Mucosa of stomach (tissue), 1 donor: ENCODE results near the gene MAN2A1.

Experiments
- H3K27me3 ChIP-seq: one replicate; pipeline ENCODE4 v1.7.0; 2013; ENCODE audit warnings: mild to moderate bottlenecking, low read length; ENCODE audit not compliant: control insufficient read depth, insufficient read depth
- H3K36me3 ChIP-seq: one replicate; pipeline ENCODE4 v1.7.0; 2013; ENCODE audit warnings: low read length; ENCODE audit not compliant: control insufficient read depth, insufficient read depth
- H3K4me1 ChIP-seq: one replicate; pipeline ENCODE4 v1.7.0; 2013; ENCODE audit warnings: mild to moderate bottlenecking, low read length; ENCODE audit not compliant: control insufficient read depth, insufficient read depth
- H3K4me3 ChIP-seq: one replicate; pipeline ENCODE4 v1.7.0; 2013; ENCODE audit warnings: low read length
- H3K9ac ChIP-seq: one replicate; pipeline ENCODE4 v1.7.0; 2013; ENCODE audit warnings: mild to moderate bottlenecking, low read length, moderate library complexity
- H3K9me3 ChIP-seq: one replicate; pipeline ENCODE4 v1.7.0; 2013; ENCODE audit warnings: mild to moderate bottlenecking, low read length, moderate library complexity; ENCODE audit not compliant: control insufficient read depth
- donor health status: Pancreatic carcinoma.

The MAN2A1 gene

GRCh38 chr5:109865637-109866036 is 175.9 kb downstream of the MAN2A1 start:
- Histone ChIP-seq H3K27me3 (no peaks in the 10 kb centered on the region), H3K4me1 (no peaks in the 10 kb centered on the region), H3K9me3 (no peaks in the 10 kb centered on the region), H3K9ac (no peak overlapping the region), H3K36me3 (no peaks in the 10 kb centered on the region), H3K4me3 (no peak overlapping the region)

- no peaks in the 10 kb centered on the region for H3K36me3 ChIP-seq
- H3K4me3 ChIP-seq = no peak overlapping the region
- no peak overlapping the region for H3K9ac ChIP-seq
- H3K4me1 ChIP-seq = no peaks in the 10 kb centered on the region
- H3K27me3 ChIP-seq = no peaks in the 10 kb centered on the region
- no peaks in the 10 kb centered on the region for H3K9me3 ChIP-seq
These were observed 176.3 kb downstream of the MAN2A1 start for GRCh38 chr5:109866051-109866450.

GRCh38 chr5:109868737-109869136 is 179.0 kb downstream of the MAN2A1 start:
- no peak overlapping the region for H3K4me3 ChIP-seq
- H3K36me3 ChIP-seq = no peaks in the 10 kb centered on the region
- H3K9ac ChIP-seq = no peak overlapping the region
- H3K27me3 ChIP-seq = no peaks in the 10 kb centered on the region
- no peaks in the 10 kb centered on the region for H3K4me1 ChIP-seq
- no peaks in the 10 kb centered on the region for H3K9me3 ChIP-seq

DNA sequence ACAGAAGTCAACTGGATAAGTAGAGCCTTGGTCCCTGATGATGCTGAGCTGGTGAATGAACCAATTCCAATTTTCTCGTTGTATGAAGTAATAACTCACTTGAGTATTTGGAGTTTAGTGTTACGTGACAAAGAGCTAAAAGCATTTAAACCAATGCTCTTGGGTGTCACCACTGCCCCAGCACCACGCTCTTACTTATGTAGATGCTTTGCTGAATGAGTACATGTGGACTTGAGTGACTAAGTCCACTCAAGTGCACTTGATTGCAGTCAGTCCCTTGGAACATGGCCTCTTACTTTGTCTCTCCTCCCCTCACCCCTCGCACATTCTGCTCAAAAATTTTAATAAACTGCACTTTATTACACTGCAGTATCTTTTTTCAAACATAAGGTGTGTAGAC is 184.0 kb downstream of the MAN2A1 start:
- no peaks in the 10 kb centered on the region for H3K4me1 ChIP-seq
- no peak overlapping the region for H3K4me3 ChIP-seq
- H3K27me3 ChIP-seq = no peaks in the 10 kb centered on the region
- H3K9me3 ChIP-seq = no peaks in the 10 kb centered on the region
- no peak overlapping the region for H3K9ac ChIP-seq
- no peaks in the 10 kb centered on the region for H3K36me3 ChIP-seq

DNA sequence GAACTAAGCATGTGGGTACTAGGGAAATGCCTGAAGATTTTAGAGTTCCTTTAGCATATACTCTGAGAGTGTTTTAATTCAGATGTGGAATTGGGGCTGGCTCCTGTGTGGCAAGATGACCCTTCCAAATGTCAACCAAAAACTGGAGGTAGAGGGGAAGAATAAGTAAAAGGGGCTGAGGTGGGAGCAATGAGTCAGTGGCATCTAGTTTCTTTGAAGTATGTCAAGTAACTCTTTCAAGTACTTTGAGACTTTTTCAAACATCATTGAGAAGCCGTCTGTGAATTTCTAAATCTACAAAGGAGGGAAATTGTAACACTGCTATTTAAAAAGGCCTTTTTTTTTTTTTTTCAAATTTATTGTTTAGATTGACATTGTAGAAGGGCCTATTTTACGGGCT is 184.4 kb downstream of the MAN2A1 start:
- Histone ChIP-seq H3K27me3 (no peaks in the 10 kb centered on the region), H3K36me3 (no peaks in the 10 kb centered on the region), H3K9me3 (no peaks in the 10 kb centered on the region), H3K4me1 (no peaks in the 10 kb centered on the region), H3K4me3 (no peak overlapping the region), H3K9ac (no peak overlapping the region)

- H3K4me1 ChIP-seq = no peaks in the 10 kb centered on the region
- H3K4me3 ChIP-seq = no peak overlapping the region
- no peaks in the 10 kb centered on the region for H3K27me3 ChIP-seq
- H3K9ac ChIP-seq = no peak overlapping the region
- H3K36me3 ChIP-seq = no peaks in the 10 kb centered on the region
- H3K9me3 ChIP-seq = no peaks in the 10 kb centered on the region
These were observed 186.5 kb downstream of the MAN2A1 start for GRCh38 chr5:109876030-109876725.

- Histone ChIP-seq H3K27me3 (no peaks in the 10 kb centered on the region), H3K9ac (no peak overlapping the region), H3K36me3 (no peaks in the 10 kb centered on the region), H3K4me1 (no peaks in the 10 kb centered on the region), H3K9me3 (no peaks in the 10 kb centered on the region), H3K4me3 (no peak overlapping the region)
These were observed 187.4 kb downstream of the MAN2A1 start for GRCh38 chr5:109876941-109877669.

- no peak overlapping the region for H3K4me3 ChIP-seq
- no peak overlapping the region for H3K9ac ChIP-seq
- no peaks in the 10 kb centered on the region for H3K9me3 ChIP-seq
- H3K27me3 ChIP-seq = no peaks in the 10 kb centered on the region
- H3K4me1 ChIP-seq = no peaks in the 10 kb centered on the region
- no peaks in the 10 kb centered on the region for H3K36me3 ChIP-seq
These were observed 187.9 kb downstream of the MAN2A1 start for GRCh38 chr5:109877670-109878045.

DNA sequence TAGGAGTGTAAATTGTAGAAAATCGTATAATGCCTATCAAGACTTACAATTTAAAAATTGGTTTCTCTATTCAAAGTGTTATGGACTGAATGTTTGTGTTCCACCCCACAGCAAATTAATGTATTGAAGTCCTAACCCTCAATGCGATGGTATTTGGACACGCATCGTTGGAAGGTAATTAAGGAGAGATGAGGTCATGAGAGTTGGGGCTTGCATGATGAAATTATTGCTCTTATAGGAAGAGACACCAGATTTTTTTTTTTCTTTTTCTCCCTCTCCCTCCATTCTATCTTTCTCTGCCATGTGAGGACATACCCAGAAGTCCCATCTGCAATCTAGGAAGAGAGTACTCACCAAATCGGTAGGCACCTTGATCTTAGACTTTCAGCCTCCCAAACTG is 189.2 kb downstream of the MAN2A1 start:
- Histone ChIP-seq H3K4me1 (no peaks in the 10 kb centered on the region), H3K27me3 (no peaks in the 10 kb centered on the region), H3K4me3 (no peak overlapping the region), H3K9me3 (no peaks in the 10 kb centered on the region), H3K36me3 (no peaks in the 10 kb centered on the region), H3K9ac (no peak overlapping the region)

- Histone ChIP-seq H3K27me3 (no peaks in the 10 kb centered on the region), H3K9ac (no peak overlapping the region), H3K36me3 (no peaks in the 10 kb centered on the region), H3K9me3 (no peaks in the 10 kb centered on the region), H3K4me3 (no peak overlapping the region), H3K4me1 (no peaks in the 10 kb centered on the region)
These were observed 191.4 kb downstream of the MAN2A1 start for GRCh38 chr5:109880907-109881685.

DNA sequence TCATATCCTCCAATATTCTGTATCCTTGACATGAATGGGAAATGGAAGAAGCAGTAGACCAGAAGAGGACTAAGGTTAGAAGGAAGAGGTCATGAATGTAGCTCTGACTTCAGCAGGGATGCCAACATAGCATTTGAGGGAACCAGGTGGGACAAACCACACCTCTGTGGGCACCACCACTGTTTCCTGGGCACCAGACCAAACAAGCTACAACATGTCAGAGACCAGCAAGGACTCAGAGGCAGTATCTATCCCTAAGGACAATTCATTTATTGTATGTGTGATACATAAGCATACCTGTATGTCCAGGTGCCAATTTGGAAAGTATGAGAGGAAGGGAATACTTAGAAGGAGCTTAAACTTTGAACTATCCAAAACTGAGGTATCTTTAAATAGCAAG is 192.8 kb downstream of the MAN2A1 start:
- Histone ChIP-seq H3K4me3 (no peak overlapping the region), H3K36me3 (no peaks in the 10 kb centered on the region), H3K27me3 (no peaks in the 10 kb centered on the region), H3K9ac (no peak overlapping the region), H3K4me1 (no peaks in the 10 kb centered on the region), H3K9me3 (no peaks in the 10 kb centered on the region)

GRCh38 chr5:109884676-109885075 is 194.9 kb downstream of the MAN2A1 start:
- Histone ChIP-seq H3K4me3 (no peak overlapping the region), H3K9me3 (no peaks in the 10 kb centered on the region), H3K4me1 (no peaks in the 10 kb centered on the region), H3K36me3 (no peaks in the 10 kb centered on the region), H3K9ac (no peak overlapping the region), H3K27me3 (no peaks in the 10 kb centered on the region)
